HepG2 (cell line): Measurements from ENCODE around the gene PLXNB2. TPM values are rescaled to one million over a fixed set of nuclear protein-coding genes. Genes with fewer than 3 reads are reported as not detected.
A peak's percentile ranks its signal among the peaks of the same experiment; 100 is the strongest.

Experiments used
- GABPA ChIP-seq, 2 experiments: IDR thresholded peaks; 2 replicates each; pipeline ENCODE4 v1.6.1; 2011 to 2016; ENCODE audit warnings: low read depth in 2 of 2, low read length in 1 of 2, missing biosample characterization in 1 of 2, missing genetic modification characterization in 1 of 2
- GATA4 ChIP-seq: sonication (generic); IDR thresholded peaks from 2 replicates; pipeline ENCODE4 v1.6.1; 2016; ENCODE audit warnings: antibody characterized with exemption, low read depth, borderline replicate concordance
- HHEX ChIP-seq: IDR thresholded peaks from 2 replicates; pipeline ENCODE4 v1.6.1; 2016; ENCODE audit warnings: control low read depth
- KAT2B ChIP-seq: fragments of 150-350 bp; IDR thresholded peaks from 2 replicates; pipeline ENCODE4 v1.6.1; 2014; ENCODE audit warnings: low read depth, low read length, borderline replicate concordance
- NPAS2 ChIP-seq: sonication (generic); formaldehyde crosslinking; IDR thresholded peaks from 2 replicates; pipeline ENCODE4 v1.8.0; 2022; ENCODE audit warnings: mild to moderate bottlenecking, missing genetic modification reagents, borderline replicate concordance
- POLR2AphosphoS2 ChIP-seq: IDR thresholded peaks from 2 replicates; pipeline ENCODE4 v1.6.1; 2011; ENCODE audit warnings: low read depth, low read length, improper control_type of control experiment
- PRDM10 ChIP-seq: sonication (generic); formaldehyde crosslinking; IDR thresholded peaks from 2 replicates; pipeline ENCODE4 v1.4.0; 2020; ENCODE audit warnings: low read depth, missing genetic modification reagents
- STAT6 ChIP-seq: sonication (generic); formaldehyde crosslinking; IDR thresholded peaks from 2 replicates; pipeline ENCODE4 v1.4.0; 2020; ENCODE audit warnings: missing genetic modification reagents, mild to moderate bottlenecking, borderline replicate concordance
- WIZ ChIP-seq: sonication (generic); formaldehyde crosslinking; IDR thresholded peaks from 2 replicates; pipeline ENCODE4 v1.5.1; 2020; ENCODE audit warnings: mild to moderate bottlenecking, missing genetic modification reagents
- ZBTB20 ChIP-seq: sonication (generic); formaldehyde crosslinking; IDR thresholded peaks from 2 replicates; pipeline ENCODE4 v1.8.1; 2023; ENCODE audit warnings: missing genetic modification reagents, low read depth, mild to moderate bottlenecking, borderline replicate concordance
- ZFY ChIP-seq: sonication (generic); formaldehyde crosslinking; IDR thresholded peaks from 2 replicates; pipeline ENCODE4 v1.4.0; 2020; ENCODE audit warnings: missing genetic modification reagents
- ZNF121 ChIP-seq: sonication (generic); formaldehyde crosslinking; IDR thresholded peaks from 2 replicates; pipeline ENCODE4 v1.5.0; 2020; ENCODE audit warnings: mild to moderate bottlenecking, missing genetic modification reagents
- ZNF30 ChIP-seq: sonication (generic); formaldehyde crosslinking; IDR thresholded peaks from 2 replicates; pipeline ENCODE4 v1.5.0; 2020; ENCODE audit warnings: mild to moderate bottlenecking, missing genetic modification reagents
- ZNF547 ChIP-seq: sonication (generic); formaldehyde crosslinking; IDR thresholded peaks from 2 replicates; pipeline ENCODE4 v1.5.1; 2020; ENCODE audit warnings: mild to moderate bottlenecking, missing genetic modification reagents
- ZNF800 ChIP-seq: sonication (generic); formaldehyde crosslinking; IDR thresholded peaks from 2 replicates; pipeline ENCODE4 v1.4.0; 2020; ENCODE audit warnings: missing genetic modification reagents
- polyA plus RNA-seq, 8 experiments: library from polyadenylated mRNA; depleted of rRNA in 3 of 8; stranded (reverse) in 7 of 8; unstranded in 1 of 8; fragments of >200 nt; fragmentation: Illumina TruSeq in 4 of 8; extraction: Trizol in 4 of 8; gene quantifications; 2 replicates each; pipeline versions ENCODE4 v1.2.1 to v1.2.3, GENCODE V29; 2011 to 2016; ENCODE audit warnings: low read depth in 4 of 8, missing spikeins in 1 of 8, mixed read lengths in 1 of 8; ENCODE audit not compliant: insufficient read depth in 1 of 8
- total RNA-seq, 5 experiments: library from RNA; depleted of rRNA; stranded (reverse); fragments of >200 nt; fragmentation: Illumina TruSeq; extraction: Trizol; gene quantifications; 2 replicates each; pipeline ENCODE4 v1.2.3, GENCODE V29; 2016; ENCODE audit warnings: low read depth in 1 of 5

Gene PLXNB2
- total and polyA plus RNA-seq, 2 of the 13 experiments (the other 11 are each of a cell fraction or from before 2014, with no cell fraction given) = 32.6 to 68.9 TPM

- TF ChIP-seq PRDM10 (no peak), GATA4 (no peak), ZNF800 (peak; percentile 92), KAT2B (no peak), HHEX (CRISPR knock-in tag) (no peak), STAT6 (CRISPR knock-in tag) (no peak), ZFY (peak; percentile 99), ZNF30 (CRISPR knock-in tag) (0 out of 2 replicates have a peak, but pooled peaks have one; percentile 37), WIZ (CRISPR knock-in tag) (no peak), GABPA (IDR thresholded peaks at IDR 0.05; ENCODE audit: low read depth, low read length) (peak; percentile 72), GABPA (CRISPR knock-in tag; IDR thresholded peaks at IDR 0.05; ENCODE audit: low read depth) (peak; percentile 72), ZNF547 (CRISPR knock-in tag) (peak; percentile 84; the same call in 1 of the 2 replicates), ZNF121 (CRISPR knock-in tag) (peak; percentile 44; the same call in 1 of the 2 replicates), NPAS2 (CRISPR knock-in tag) (no peak), POLR2AphosphoS2 (no peak), ZBTB20 (no peak)
Measured at GRCh38 chr22:50326956-50327710, 19.7 kb upstream of the PLXNB2 start, which contains the start of gene DENND6B (continued).
